H1 (cell line): Measurements from ENCODE around the gene YIF1B. TPM values are rescaled to one million over a fixed set of nuclear protein-coding genes. Genes with fewer than 3 reads are reported as not detected.
"Not testable (repeated sequence)": the region's sequence is repeated elsewhere in the genome, so short reads cannot be mapped to it uniquely, and the experiment has no call there.

Source experiments
- CTCF ChIA-PET: fragments of 300-600 bp; sonication (Branson Sonifier 250); formaldehyde crosslinking; loops from one replicate; lab custom pipeline; 2021; ENCODE audit not compliant: partially characterized antibody; lab: Charles Lee
- POLR2A ChIA-PET: fragments of 300-600 bp; sonication (Branson Sonifier 250); formaldehyde crosslinking; loops from one replicate; lab custom pipeline; 2021; ENCODE audit warnings: inconsistent platforms; ENCODE audit not compliant: partially characterized antibody; lab: Charles Lee
- DNase-seq, 2 experiments: peaks; one replicate each; pipeline versions ENCODE4 v3.0.0 to v3.0.0-alpha.2; 2010 to 2022; ENCODE audit warnings: low spot score in 2 of 2, low read depth in 1 of 2, mixed read lengths in 1 of 2
- FAIRE-seq: peaks from 2 replicates; lab custom pipeline; 2011; peaks lifted over from hg19 to GRCh38; lab: Jason Lieb, UNC
- H2AFZ ChIP-seq: 2 replicates; pipeline ENCODE4 v1.8.1; 2012; ENCODE audit warnings: low read length, inconsistent platforms
- H2AK5ac ChIP-seq: 2 replicates; pipeline ENCODE4 v1.6.1; 2013; ENCODE audit warnings: low read depth, low read length
- H2BK120ac ChIP-seq: replicated peaks from 2 replicates; pipeline ENCODE3; 2013; ENCODE audit warnings: low read depth, low read length, inconsistent platforms
- H2BK12ac ChIP-seq: 2 replicates; pipeline ENCODE4 v1.6.1; 2013; ENCODE audit warnings: low read depth, low read length
- H2BK15ac ChIP-seq: 2 replicates; pipeline ENCODE4 v1.6.1; 2013; ENCODE audit warnings: low read length
- H2BK20ac ChIP-seq: 2 replicates; pipeline ENCODE4 v1.6.1; 2013; ENCODE audit warnings: low read length
- H2BK5ac ChIP-seq: 2 replicates; pipeline ENCODE4 v1.6.1; 2013; ENCODE audit warnings: low read depth, low read length
- H3K14ac ChIP-seq: 2 replicates; pipeline ENCODE4 v1.6.1; 2013; ENCODE audit warnings: inconsistent platforms; ENCODE audit not compliant: insufficient read length
- H3K18ac ChIP-seq: 2 replicates; pipeline ENCODE4 v1.6.1; 2013; ENCODE audit warnings: low read length; ENCODE audit errors: extremely low read depth
- H3K23ac ChIP-seq: 2 replicates; pipeline ENCODE4 v1.6.1; 2013; ENCODE audit warnings: inconsistent platforms; ENCODE audit not compliant: insufficient read length
- H3K23me2 ChIP-seq: 2 replicates; pipeline ENCODE4 v1.6.1; 2013; ENCODE audit warnings: low read depth, low read length
- H3K27ac ChIP-seq: 2 replicates; pipeline ENCODE4 v1.6.1; 2011; ENCODE audit warnings: low read depth, low read length, inconsistent platforms
- H3K27me3 ChIP-seq, 4 experiments: replicated peaks in 1 of 4; 1 replicate in 1 of 4; 2 replicates in 3 of 4; pipeline versions ENCODE4 v1.6.1 to v1.8.1; 2011 to 2013; ENCODE audit warnings: low read length in 3 of 4, mild to moderate bottlenecking in 3 of 4, inconsistent platforms in 2 of 4, mixed read lengths in 2 of 4, moderate library complexity in 1 of 4; ENCODE audit not compliant: control insufficient read depth in 3 of 4, insufficient read depth in 3 of 4; ENCODE audit errors: extremely low read depth in 1 of 4
- H3K36me3 ChIP-seq, 4 experiments: 2 replicates each; pipeline versions ENCODE4 v1.6.1 to v1.8.1; 2011 to 2013; ENCODE audit warnings: mild to moderate bottlenecking in 4 of 4, low read length in 3 of 4, moderate library complexity in 2 of 4, control low read depth in 1 of 4, inconsistent platforms in 1 of 4; ENCODE audit not compliant: insufficient read depth in 4 of 4, control insufficient read depth in 2 of 4
- H3K4ac ChIP-seq: replicated peaks from 2 replicates; pipeline ENCODE3; 2013; ENCODE audit warnings: low read length, low read depth, mixed read lengths, inconsistent platforms; ENCODE audit not compliant: insufficient read length
- H3K4me1 ChIP-seq, 4 experiments: replicated peaks in 1 of 4; 1 replicate in 1 of 4; 2 replicates in 3 of 4; pipeline versions ENCODE4 v1.6.1 to v1.8.1; 2011 to 2013; ENCODE audit warnings: low read length in 3 of 4, inconsistent platforms in 2 of 4, mixed read lengths in 1 of 4; ENCODE audit not compliant: insufficient read depth in 4 of 4, control insufficient read depth in 3 of 4
- H3K4me2 ChIP-seq, 2 experiments: 2 replicates each; pipeline versions ENCODE4 v1.6.1 to v1.8.1; 2011 to 2013; ENCODE audit warnings: low read depth in 2 of 2, low read length in 2 of 2, control low read depth in 1 of 2, inconsistent platforms in 1 of 2, mild to moderate bottlenecking in 1 of 2; ENCODE audit not compliant: insufficient read depth in 1 of 2
- H3K4me3 ChIP-seq, 4 experiments: fragments of 200-600, 300-600 bp in 1 of 4; sonication (generic), shearing (Covaris generic), sonication (Bioruptor Twin) in 1 of 4; 2 replicates each; pipeline versions ENCODE4 v1.5.1 to v1.8.1; 2011 to 2016; ENCODE audit warnings: low read length in 4 of 4, low read depth in 3 of 4, control low read depth in 2 of 4, inconsistent platforms in 2 of 4, mild to moderate bottlenecking in 2 of 4, mixed read lengths in 1 of 4, moderate library complexity in 1 of 4; ENCODE audit not compliant: insufficient read depth in 2 of 4; ENCODE audit errors: extremely low read depth in 1 of 4
- H3K56ac ChIP-seq: replicated peaks from 2 replicates; pipeline ENCODE3; 2013; ENCODE audit warnings: low read depth, mild to moderate bottlenecking, mixed read lengths, low read length, inconsistent platforms; ENCODE audit not compliant: insufficient read length
- H3K79me1 ChIP-seq: 2 replicates; pipeline ENCODE4 v1.6.1; 2013; ENCODE audit warnings: low read depth, low read length, control low read depth
- H3K79me2 ChIP-seq, 2 experiments: 2 replicates each; pipeline versions ENCODE4 v1.6.1 to v1.8.1; 2012 to 2013; ENCODE audit warnings: low read length in 2 of 2, mild to moderate bottlenecking in 2 of 2, inconsistent platforms in 1 of 2; ENCODE audit not compliant: insufficient read depth in 2 of 2, control insufficient read depth in 1 of 2
- H3K9ac ChIP-seq, 4 experiments: replicated peaks in 1 of 4; 1 replicate in 1 of 4; 2 replicates in 3 of 4; pipeline versions ENCODE4 v1.6.1 to v1.8.1; 2011 to 2013; ENCODE audit warnings: low read depth in 3 of 4, low read length in 3 of 4, control low read depth in 2 of 4, mild to moderate bottlenecking in 2 of 4, moderate library complexity in 2 of 4, inconsistent platforms in 1 of 4; ENCODE audit errors: extremely low read depth in 1 of 4
- H3K9me3 ChIP-seq, 2 experiments: 2 replicates each; pipeline versions ENCODE4 v1.6.1 to v1.8.1; 2012 to 2013; ENCODE audit warnings: mild to moderate bottlenecking in 2 of 2, moderate library complexity in 2 of 2, control low read depth in 1 of 2, inconsistent platforms in 1 of 2, low read depth in 1 of 2, low read length in 1 of 2, mixed read lengths in 1 of 2; ENCODE audit not compliant: insufficient read depth in 2 of 2
- H4K20me1 ChIP-seq, 2 experiments: replicated peaks in 1 of 2; 2 replicates each; pipeline versions ENCODE3 to v1.8.1; 2011 to 2013; ENCODE audit warnings: inconsistent platforms in 2 of 2, low read length in 2 of 2, mild to moderate bottlenecking in 1 of 2; ENCODE audit not compliant: insufficient read depth in 2 of 2, control insufficient read depth in 1 of 2
- H4K5ac ChIP-seq: 2 replicates; pipeline ENCODE4 v1.6.1; 2013; ENCODE audit warnings: low read length, low read depth, mixed read lengths, inconsistent platforms; ENCODE audit not compliant: insufficient read length
- H4K8ac ChIP-seq: 2 replicates; pipeline ENCODE4 v1.8.0; 2013; ENCODE audit warnings: mild to moderate bottlenecking, moderate library complexity, low read length, inconsistent platforms; ENCODE audit not compliant: insufficient read depth; ENCODE audit errors: extremely low read depth
- H4K91ac ChIP-seq: replicated peaks from 2 replicates; pipeline ENCODE3; 2013; ENCODE audit warnings: low read length, mixed read lengths, inconsistent platforms; ENCODE audit not compliant: insufficient read length
- WGBS, 2 experiments: shearing (Covaris generic) in 1 of 2; methylation state at CpG; one replicate each; pipeline versions ENCODE4 v1.1.6 to v1.1.7; 2013 to 2015; ENCODE audit warnings: low lambda C conversion rate in 2 of 2, mixed read lengths in 2 of 2, inconsistent platforms in 1 of 2, low coverage in 1 of 2, missing lambda C conversion rate in 1 of 2; ENCODE audit not compliant: insufficient replicate concordance in 2 of 2, insufficient coverage in 1 of 2, insufficient read length in 1 of 2; ENCODE audit errors: extremely low coverage in 1 of 2, missing lambda C conversion rate in 1 of 2; 5-methylcytosine and 5-hydroxymethylcytosine counted together
- polyA plus RNA-seq, 7 experiments: library from polyadenylated mRNA; depleted of rRNA in 3 of 7; stranded (reverse) in 5 of 7; unstranded in 2 of 7; fragments of >200 nt in 5 of 7; fragments of 200-250 nt in 2 of 7; gene quantifications; 1 replicate in 5 of 7; 2 replicates in 1 of 7; 4 replicates in 1 of 7; pipeline versions ENCODE4 v1.2.1 to v1.2.3, GENCODE V29; 2011 to 2013; ENCODE audit warnings: missing spikeins in 2 of 7, mixed read lengths in 2 of 7
- total RNA-seq: library from RNA; stranded (reverse); fragmentation: NEBNext Ultra II Directional; extraction: Animal tissue kit (Norgen Biotek cat#: 25700); gene quantifications from 2 replicates; pipeline ENCODE4 v1.2.1, GENCODE V29; 2021

Gene YIF1B
- total and polyA plus RNA-seq, 2 of the 8 experiments (the other 6 are each of a cell fraction or from before 2014, with no cell fraction given), result 89.6 to 305 TPM

- H3K56ac ChIP-seq, DNase-seq, H4K5ac ChIP-seq, H2BK20ac ChIP-seq, H3K23ac ChIP-seq, H3K9me3 ChIP-seq, H3K9ac ChIP-seq, H3K4me3 ChIP-seq, H2AFZ ChIP-seq, H3K36me3 ChIP-seq, H2AK5ac ChIP-seq, H3K27ac ChIP-seq, H3K23me2 ChIP-seq, POLR2A ChIA-PET, H2BK120ac ChIP-seq, H4K20me1 ChIP-seq, H4K8ac ChIP-seq, H3K18ac ChIP-seq, H4K91ac ChIP-seq, H3K4ac ChIP-seq, H3K27me3 ChIP-seq, H2BK12ac ChIP-seq, H2BK5ac ChIP-seq, H2BK15ac ChIP-seq, FAIRE-seq, H3K4me2 ChIP-seq, H3K14ac ChIP-seq: not testable (repeated sequence)
- CTCF ChIA-PET, result interaction anchor here (1.7 kb wide), 1 partner anchor 11 kb away, joined by 6 read pairs; no protein-coding TSS in a partner anchor
- Histone ChIP-seq H3K79me2 (peaks cover 17 to 21% of the 10 kb centered on the region in 2 experiments), H3K4me1 (peaks cover 8 to 22% (median 13%) of the 10 kb centered on the region in 4 experiments), H3K79me1 (peaks cover 11% of the 10 kb centered on the region)
- 92% methylated on average over 10 of the region's 12 CpGs; no CpG with 5 or more reads in 1 of the 2 experiments for WGBS, 2 experiments
Measured at GRCh38 chr19:38261942-38262341, 53.8 kb downstream of the YIF1B start.
